DND-41 (cell line): Measurements from ENCODE around the gene UPK1B.

ENCODE experiments used
- CTCF ChIP-seq: IDR thresholded peaks from 2 replicates; pipeline ENCODE4 v1.5.1; 2012; ENCODE audit warnings: borderline replicate concordance, low read length, moderate library complexity, mild to moderate bottlenecking; ENCODE audit not compliant: poor library complexity, severe bottlenecking; ENCODE audit errors: extremely low read depth
- EZH2 ChIP-seq: IDR thresholded peaks from 3 replicates; pipeline ENCODE4 v1.6.1; 2012; ENCODE audit warnings: borderline replicate concordance, low read depth, mild to moderate bottlenecking, moderate library complexity, low read length, inconsistent platforms; ENCODE audit not compliant: severe bottlenecking

GRCh38 chr3:119207512-119207875 lies 34.1 kb downstream of the UPK1B start:
- TF ChIP-seq CTCF, result no peak
- TF ChIP-seq EZH2, result no peak
